Mucosa of descending colon (tissue), 3 donors: ENCODE data around the gene VPS37C. TPM values are rescaled to one million over a fixed set of nuclear protein-coding genes. Genes with fewer than 3 reads are reported as not detected.

Experiments used
- ATAC-seq: fragments of 200-7000 bp; cut with Tn5 transposase; one replicate; pipeline ENCODE4 v1.9.1; 2020; ENCODE audit warnings: mild to moderate bottlenecking, moderate library complexity
- DNase-seq, 3 donors: peaks; one replicate each; pipeline ENCODE4 v3.0.0-alpha.2; 2020
- H3K36me3 ChIP-seq: fragments of 200-600 bp; one replicate; pipeline ENCODE4 v1.8.0; 2021; ENCODE audit warnings: low read depth, mild to moderate bottlenecking
- H3K4me1 ChIP-seq: fragments of 200-600 bp; one replicate; pipeline ENCODE4 v1.8.0; 2021; ENCODE audit warnings: low read depth, mild to moderate bottlenecking
- H3K4me3 ChIP-seq: fragments of 200-600 bp; one replicate; pipeline ENCODE4 v1.8.0; 2021; ENCODE audit warnings: mild to moderate bottlenecking
- H3K9me3 ChIP-seq: fragments of 200-600 bp; one replicate; pipeline ENCODE4 v1.8.0; 2021; ENCODE audit warnings: mild to moderate bottlenecking
- CTCF ChIP-seq: fragments of 200-600 bp; IDR thresholded peaks from one replicate; pipeline ENCODE4 v1.8.0; 2022; ENCODE audit warnings: antibody characterized with exemption, mild to moderate bottlenecking
- intact Hi-C, 2 donors: fragments of 100-400 bp; cut with DNase I in 1 of 2; cut with micrococcal nuclease in 1 of 2; formaldehyde crosslinking; loops; one replicate each; pipeline versions ENCODE4 v1.11.0 to v1.11.1; 2022; cut with DNase I, micrococcal nuclease
- total RNA-seq, 3 donors: library from RNA; stranded (reverse); fragmentation: NEBNext Ultra II Directional in 2 of 3; extraction: Animal tissue kit (Norgen Biotek cat#: 25700) in 2 of 3; gene quantifications; one replicate each; pipeline versions ENCODE4 v1.2.1 to v1.2.4, GENCODE V29; 2021 to 2023
- donor health status: DM: no; HTN: no; CAD: no; lungs with moderate emphysema.
- donor health status: DM: no; HTN: no; CAD: no.
- donor health status: DM: no; HTN: yes; CAD: no.

The VPS37C gene
- total RNA-seq, 3 donors from 2014 or later, result 28.5 to 30.8 (median 28.5) TPM

DNA sequence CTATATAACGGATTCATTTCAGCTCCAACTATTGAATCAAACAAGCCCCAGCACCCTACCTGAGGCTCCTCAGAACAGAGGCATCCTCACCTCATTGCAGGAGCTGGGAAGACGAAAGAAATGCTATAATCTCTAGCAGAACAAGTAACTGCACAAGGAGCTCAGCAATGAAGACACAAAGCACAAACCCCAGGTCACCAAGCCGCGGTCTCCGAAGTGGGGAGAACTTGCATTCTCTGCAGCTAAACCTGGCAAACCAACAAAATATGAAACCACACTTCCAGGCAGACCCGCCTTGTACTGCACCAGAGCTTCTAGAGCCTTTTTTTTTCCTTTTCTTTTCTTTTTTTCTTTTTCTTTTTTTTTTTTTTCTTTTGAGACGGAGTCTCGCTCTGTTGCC lies 80.7 kb downstream of the VPS37C start:
- Histone ChIP-seq H3K4me3 (no peak overlapping the region), H3K36me3 (no peaks in the 10 kb centered on the region), H3K9me3 (no peaks in the 10 kb centered on the region), H3K4me1 (no peaks in the 10 kb centered on the region)
- no peak for TF ChIP-seq CTCF
- DNase-seq, result no peak
- intact Hi-C loops, result no loop called here
- no peak for ATAC-seq

Other genes starting within 250 kb of the VPS37C start
- gene TMEM109, start 247.3 kb downstream of the VPS37C start, total RNA-seq, result 10 to 100 TPM; 35.8 to 95.2 (median 46.6) TPM
- 10 to 100 TPM in 1 of 3 donors, 1 to 10 TPM in 2; 3.9 to 11.8 (median 8.5) TPM for gene TMEM132A, start 237.0 kb downstream of the VPS37C start, total RNA-seq
- 10 to 100 TPM in 2 of 3 donors, 1 to 10 TPM in 1; 6.2 to 36.8 (median 18.4) TPM for gene SLC15A3, start 209.2 kb downstream of the VPS37C start, total RNA-seq
- 1 to 10 TPM; 2.3 to 4.3 (median 2.8) TPM for gene CD6, start 189.7 kb downstream of the VPS37C start, total RNA-seq
- gene CD5, start 58.9 kb downstream of the VPS37C start, total RNA-seq, result 1 to 10 TPM; 1.2 to 3.4 (median 1.5) TPM
- gene PGA3, start 42.1 kb upstream of the VPS37C start, total RNA-seq, result 1 to 10 TPM in 1 of 3 donors, not detected in 2; 1.1 TPM
- gene PGA4, start 60.9 kb upstream of the VPS37C start, total RNA-seq, result 1 to 10 TPM in 1 of 3 donors, under 1 TPM in 1, not detected in 1; 0.46 to 1.2 TPM
- gene PGA5, start 79.7 kb upstream of the VPS37C start, total RNA-seq, result under 1 TPM in 2 of 3 donors, not detected in 1; 0.41 to 0.75 TPM
- gene VWCE, start 133.9 kb upstream of the VPS37C start, total RNA-seq, result 1 to 10 TPM in 1 of 3 donors, under 1 TPM in 2; 0.17 to 1.9 (median 0.55) TPM
- 100 to 1,000 TPM; 121 to 152 (median 140) TPM for gene DDB1, start 171.7 kb upstream of the VPS37C start, total RNA-seq
- gene TKFC, start 171.8 kb upstream of the VPS37C start, total RNA-seq, result 10 to 100 TPM; 30.9 to 78.8 (median 63.1) TPM
- 10 to 100 TPM; 65.0 to 91.0 (median 66.6) TPM for gene CYB561A3, start 200.5 kb upstream of the VPS37C start, total RNA-seq
- 10 to 100 TPM; 35.2 to 38.2 (median 37.8) TPM for gene TMEM138, start 200.9 kb upstream of the VPS37C start, total RNA-seq
- gene TMEM216, start 231.2 kb upstream of the VPS37C start, total RNA-seq, result 10 to 100 TPM in 1 of 3 donors, 1 to 10 TPM in 2; 7.9 to 12.7 (median 8.9) TPM